ENCODE results near the gene SLC25A10. TPM values are rescaled to one million over a fixed set of nuclear protein-coding genes. Genes with fewer than 3 reads are reported as not detected.

Gene SLC25A10
- total and polyA plus RNA-seq, 8 donors, result 3.5 to 55.6 (median 33.6) TPM

- H3K27me3 ChIP-seq, result peaks cover 0 to 44% (median 0%) of the 10 kb centered on the region in 3 donors
- intact Hi-C loops (cut with DNase I; ENCODE audit: low total_unique reads), result no loop called here
- peak overlapping the region in 3 of 5 donors; percentile 53 to 73 (median 65) for H3K27ac ChIP-seq
- H3K4me1 ChIP-seq, result peaks cover 16 to 49% (median 34%) of the 10 kb centered on the region in 4 donors
- H3K9me3 ChIP-seq, result no peaks in the 10 kb centered on the region
- no peak overlapping the region for H3K4me3 ChIP-seq
- 26 to 45% (median 30%) methylated on average over 9 of the region's 9 CpGs for WGBS, 5 donors
- peak in 1 of 2 donors; percentile 83 for DNase-seq
- no peaks in the 10 kb centered on the region for H3K36me3 ChIP-seq
- TF ChIP-seq POLR2AphosphoS5 (IDR thresholded peaks at IDR 0.05) (peak in 1 of 3 donors; percentile 15), POLR2A (IDR thresholded peaks at IDR 0.05) (no peak)
- TF ChIP-seq, protein P1, sequence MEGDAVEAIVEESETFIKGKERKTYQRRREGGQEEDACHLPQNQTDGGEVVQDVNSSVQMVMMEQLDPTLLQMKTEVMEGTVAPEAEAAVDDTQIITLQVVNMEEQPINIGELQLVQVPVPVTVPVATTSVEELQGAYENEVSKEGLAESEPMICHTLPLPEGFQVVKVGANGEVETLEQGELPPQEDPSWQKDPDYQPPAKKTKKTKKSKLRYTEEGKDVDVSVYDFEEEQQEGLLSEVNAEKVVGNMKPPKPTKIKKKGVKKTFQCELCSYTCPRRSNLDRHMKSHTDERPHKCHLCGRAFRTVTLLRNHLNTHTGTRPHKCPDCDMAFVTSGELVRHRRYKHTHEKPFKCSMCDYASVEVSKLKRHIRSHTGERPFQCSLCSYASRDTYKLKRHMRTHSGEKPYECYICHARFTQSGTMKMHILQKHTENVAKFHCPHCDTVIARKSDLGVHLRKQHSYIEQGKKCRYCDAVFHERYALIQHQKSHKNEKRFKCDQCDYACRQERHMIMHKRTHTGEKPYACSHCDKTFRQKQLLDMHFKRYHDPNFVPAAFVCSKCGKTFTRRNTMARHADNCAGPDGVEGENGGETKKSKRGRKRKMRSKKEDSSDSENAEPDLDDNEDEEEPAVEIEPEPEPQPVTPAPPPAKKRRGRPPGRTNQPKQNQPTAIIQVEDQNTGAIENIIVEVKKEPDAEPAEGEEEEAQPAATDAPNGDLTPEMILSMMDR (IDR thresholded peaks at IDR 0.05), result no peak
These were observed 13.9 kb downstream of the SLC25A10 start for GRCh38 chr17:81726004-81726403.

DNA sequence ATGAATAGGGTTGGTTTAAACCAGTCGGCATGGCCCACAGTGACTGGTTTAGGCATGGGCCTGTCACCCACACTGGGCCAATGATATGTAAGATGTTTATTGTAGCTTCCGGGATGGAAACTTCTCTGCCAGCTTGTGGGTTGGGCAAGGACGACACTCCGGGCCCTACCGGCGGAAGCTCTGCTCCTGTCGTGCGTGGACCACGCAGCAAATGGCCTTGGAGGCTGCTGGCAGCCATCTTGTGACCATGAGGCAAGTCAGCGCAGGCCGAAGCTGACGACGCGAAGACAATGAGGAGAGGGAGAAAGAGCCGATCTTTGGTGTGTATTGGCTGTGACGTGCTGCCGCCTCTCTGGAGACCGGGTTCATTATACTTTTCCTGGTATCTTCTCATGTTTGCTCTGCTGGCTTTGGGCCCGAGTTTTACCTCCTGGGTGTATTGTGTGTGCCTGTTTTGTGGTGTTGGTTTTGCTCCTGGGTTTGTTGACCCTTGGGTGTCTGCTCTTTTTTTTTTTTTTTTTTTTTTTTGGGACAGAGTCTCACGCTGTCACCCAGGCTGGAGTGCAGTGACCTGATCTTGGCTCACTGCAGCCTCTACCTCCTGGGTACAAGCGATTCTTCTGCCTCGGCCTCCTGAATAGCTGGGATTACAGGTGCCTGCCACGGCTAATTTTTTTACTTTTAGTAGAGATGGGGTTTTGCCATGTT is 15.4 kb downstream of the SLC25A10 start:
- DNase-seq, result peak; percentile 59 to 88
- WGBS, 5 donors, result 36 to 68% (median 46%) methylated on average over 23 of the region's 23 CpGs
- Histone ChIP-seq H3K4me3 (no peak overlapping the region), H3K27ac (peak overlapping the region; percentile 28 to 77 (median 64)), H3K9me3 (no peaks in the 10 kb centered on the region), H3K27me3 (peaks cover 0 to 56% (median 0%) of the 10 kb centered on the region in 3 donors), H3K4me1 (peaks cover 16 to 46% (median 24%) of the 10 kb centered on the region in 4 donors), H3K36me3 (no peaks in the 10 kb centered on the region)
- TF ChIP-seq, protein P1 (IDR thresholded peaks at IDR 0.05), result no peak
- peak in 2 of 3 donors; percentile 28 to 41 for TF ChIP-seq POLR2AphosphoS5 (IDR thresholded peaks at IDR 0.05)
- intact Hi-C loops (cut with DNase I; ENCODE audit: low total_unique reads), result no loop called here

DNA sequence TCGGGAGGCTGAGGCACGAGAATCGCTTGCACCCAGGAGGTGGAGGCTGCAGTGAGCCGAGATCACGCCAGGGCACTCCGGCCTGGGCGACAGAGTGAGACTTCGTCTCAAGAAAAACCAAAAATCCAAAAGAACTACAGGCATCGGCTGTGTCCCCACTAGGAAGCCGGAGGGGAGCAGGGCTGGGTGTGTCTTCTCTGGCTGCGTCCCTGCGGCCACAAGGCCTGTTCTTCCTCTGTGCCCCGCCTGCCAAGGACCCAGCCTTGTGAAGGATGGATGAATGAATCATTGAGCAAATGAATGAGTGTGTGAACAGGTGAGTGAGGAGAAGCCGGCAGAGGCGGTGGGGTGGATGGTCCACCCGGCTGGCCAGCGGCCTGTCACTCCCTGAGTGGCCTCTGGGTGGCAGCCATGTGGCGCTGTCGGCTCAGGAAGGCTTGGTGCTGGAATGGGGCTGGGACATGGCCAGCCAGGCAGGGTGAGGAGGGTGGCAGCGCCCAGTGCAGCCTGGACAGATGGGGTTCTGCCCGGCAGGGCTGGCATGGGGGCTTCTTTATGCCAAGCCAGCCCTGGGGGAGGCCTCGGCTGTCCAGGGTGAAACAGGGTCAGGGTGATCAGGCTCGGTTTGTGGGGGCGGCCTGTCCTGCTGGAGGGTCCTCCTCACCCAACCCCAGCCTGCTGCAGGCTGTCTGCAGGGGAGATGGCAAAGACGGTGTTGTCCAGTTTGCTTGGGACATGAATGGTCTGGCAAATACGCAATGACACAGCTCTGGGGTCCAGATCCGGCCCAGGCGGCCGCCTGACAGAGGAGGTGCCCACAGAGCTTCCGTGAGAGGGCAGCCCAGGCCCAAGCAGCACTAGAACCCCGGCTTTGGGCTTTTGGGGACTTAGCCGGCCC is 21.7 kb downstream of the SLC25A10 start:
- Histone ChIP-seq H3K27me3 (peaks cover 0 to 61% (median 0%) of the 10 kb centered on the region in 3 donors), H3K36me3 (no peaks in the 10 kb centered on the region), H3K27ac (peak overlapping the region in 1 of 5 donors; percentile 16), H3K9me3 (no peaks in the 10 kb centered on the region), H3K4me3 (no peak overlapping the region), H3K4me1 (peaks cover 23 to 39% (median 35%) of the 10 kb centered on the region in 4 donors)
- intact Hi-C loops (cut with DNase I; ENCODE audit: low total_unique reads), result no loop called here
- 33 to 48% (median 38%) methylated on average over 24 to 32 of the region's 32 CpGs for WGBS, 5 donors
- peak; percentile 90 to 91 for DNase-seq
- TF ChIP-seq POLR2AphosphoS5 (IDR thresholded peaks at IDR 0.05), result peak in 2 of 3 donors; percentile 47 to 93
- TF ChIP-seq, protein P1 (IDR thresholded peaks at IDR 0.05), result peak in 6 of 7 experiments; percentile 48 to 96 (median 92)
- no peak for TF ChIP-seq POLR2A (IDR thresholded peaks at IDR 0.05)

- Histone ChIP-seq H3K4me3 (no peak overlapping the region), H3K9me3 (no peaks in the 10 kb centered on the region), H3K4me1 (peaks cover 23 to 39% (median 35%) of the 10 kb centered on the region in 4 donors), H3K27ac (no peak overlapping the region), H3K36me3 (no peaks in the 10 kb centered on the region), H3K27me3 (peaks cover 0 to 53% (median 0%) of the 10 kb centered on the region in 3 donors)
- peak in 1 of 2 donors; percentile 73 for DNase-seq
- intact Hi-C loops (cut with DNase I; ENCODE audit: low total_unique reads), result no loop called here
- 58 to 72% (median 66%) methylated on average over 11 to 35 of the region's 35 CpGs for WGBS, 5 donors
- TF ChIP-seq, protein P1 (IDR thresholded peaks at IDR 0.05), result no peak
- no peak for TF ChIP-seq EP300 (IDR thresholded peaks at IDR 0.05)
- TF ChIP-seq POLR2AphosphoS5 (IDR thresholded peaks at IDR 0.05), result no peak
- no peak for TF ChIP-seq POLR2A (IDR thresholded peaks at IDR 0.05)
These were observed 22.6 kb downstream of the SLC25A10 start for GRCh38 chr17:81734405-81735263.
